Epithelial cell of esophagus (primary cell): ENCODE results near the gene IQCE.

Experiments
- DNase-seq: peaks from one replicate; pipeline ENCODE4 v3.0.0; 2010; ENCODE audit warnings: low read depth
- H3K4me3 ChIP-seq: 2 replicates; pipeline ENCODE4 v1.5.1; 2011; ENCODE audit warnings: mild to moderate bottlenecking, low read length, control low read depth
- CTCF ChIP-seq: IDR thresholded peaks from 2 replicates; pipeline ENCODE4 v1.5.1; 2011; ENCODE audit warnings: low read depth, mild to moderate bottlenecking, low read length, control low read depth, inconsistent platforms; ENCODE audit not compliant: insufficient read depth; ENCODE audit errors: missing control alignments

IQCE gene

GRCh38 chr7:2621948-2622640 is 63.3 kb downstream of the IQCE start:
- TF ChIP-seq CTCF, result no peak
- H3K4me3 ChIP-seq, result no peak overlapping the region
- DNase-seq, result no peak

GRCh38 chr7:2622869-2623697 is 64.3 kb downstream of the IQCE start:
- no peak for TF ChIP-seq CTCF
- DNase-seq, result no peak
- no peak overlapping the region for H3K4me3 ChIP-seq

- H3K4me3 ChIP-seq, result no peak overlapping the region
- TF ChIP-seq CTCF, result no peak
- DNase-seq, result no peak
Observed at GRCh38 chr7:2623698-2624014, 64.9 kb downstream of the IQCE start.

GRCh38 chr7:2624293-2624886 is 65.6 kb downstream of the IQCE start:
- no peak overlapping the region for H3K4me3 ChIP-seq
- DNase-seq, result no peak

GRCh38 chr7:2626498-2627117 is 67.8 kb downstream of the IQCE start:
- DNase-seq, result no peak
- no peak for TF ChIP-seq CTCF

More at GRCh38 chr7:2624293-2624886, 65.6 kb downstream of the IQCE start:
- no peak for TF ChIP-seq CTCF

GRCh38 chr7:2627258-2628129 is 68.7 kb downstream of the IQCE start:
- no peak for TF ChIP-seq CTCF
- no peak for DNase-seq
- H3K4me3 ChIP-seq, result no peak overlapping the region

More at GRCh38 chr7:2626498-2627117, 67.8 kb downstream of the IQCE start:
- H3K4me3 ChIP-seq, result no peak overlapping the region
